Liver (tissue), 9 donors: Measurements from ENCODE around the gene CBLC. TPM values are rescaled to one million over a fixed set of nuclear protein-coding genes. Genes with fewer than 3 reads are reported as not detected.

Source experiments
- DNase-seq: peaks from one replicate; pipeline ENCODE4 v3.0.0-alpha.2; 2017; ENCODE audit warnings: low spot score
- H3K27ac ChIP-seq, 2 donors: one replicate each; pipeline ENCODE4 v1.7.0; 2013; ENCODE audit warnings: inconsistent platforms in 2 of 2, low read length in 2 of 2, control low read depth in 1 of 2, low read depth in 1 of 2, mild to moderate bottlenecking in 1 of 2
- H3K27me3 ChIP-seq, 4 donors: one replicate each; pipeline versions ENCODE4 v1.6.1 to v1.7.0; 2013; ENCODE audit warnings: low read length in 3 of 4, inconsistent platforms in 1 of 4, mild to moderate bottlenecking in 1 of 4, moderate library complexity in 1 of 4; ENCODE audit not compliant: control insufficient read depth in 4 of 4, insufficient read depth in 4 of 4
- H3K36me3 ChIP-seq, 4 donors: one replicate each; pipeline versions ENCODE4 v1.6.1 to v1.7.0; 2013; ENCODE audit warnings: low read length in 3 of 4, mild to moderate bottlenecking in 3 of 4, low read depth in 1 of 4, moderate library complexity in 1 of 4; ENCODE audit not compliant: control insufficient read depth in 4 of 4, insufficient read depth in 3 of 4
- H3K4me1 ChIP-seq, 4 donors: one replicate each; pipeline versions ENCODE4 v1.6.1 to v1.7.0; 2013; ENCODE audit warnings: low read length in 3 of 4, mild to moderate bottlenecking in 3 of 4, moderate library complexity in 1 of 4; ENCODE audit not compliant: control insufficient read depth in 4 of 4, insufficient read depth in 4 of 4
- H3K4me3 ChIP-seq, 3 donors: one replicate each; pipeline versions ENCODE4 v1.6.1 to v1.7.0; 2013; ENCODE audit warnings: low read length in 3 of 3, control low read depth in 1 of 3, low read depth in 1 of 3, mild to moderate bottlenecking in 1 of 3
- H3K9ac ChIP-seq, 2 donors: one replicate each; pipeline ENCODE4 v1.7.0; 2013; ENCODE audit warnings: low read length in 2 of 2, mild to moderate bottlenecking in 2 of 2, moderate library complexity in 2 of 2, control low read depth in 1 of 2, low read depth in 1 of 2
- H3K9me3 ChIP-seq, 4 donors: one replicate each; pipeline versions ENCODE4 v1.6.1 to v1.7.0; 2013; ENCODE audit warnings: low read length in 3 of 4; ENCODE audit not compliant: control insufficient read depth in 4 of 4
- EGR1 ChIP-seq, 2 donors: IDR thresholded peaks; 2 replicates each; pipeline ENCODE4 v1.6.1; 2016 to 2018; ENCODE audit warnings: antibody characterized with exemption in 2 of 2, low read depth in 2 of 2
- FOXA1 ChIP-seq: IDR thresholded peaks from 2 replicates; pipeline ENCODE4 v1.6.1; 2016; ENCODE audit warnings: antibody characterized with exemption
- FOXA2 ChIP-seq: IDR thresholded peaks from 2 replicates; pipeline ENCODE4 v1.6.1; 2016; ENCODE audit warnings: antibody characterized with exemption
- GABPA ChIP-seq, 2 donors: IDR thresholded peaks in 1 of 2; conservative IDR thresholded peaks in 1 of 2; 2 replicates each; pipeline ENCODE4 v1.6.1; 2016; ENCODE audit warnings: antibody characterized with exemption in 2 of 2, mild to moderate bottlenecking in 1 of 2, moderate library complexity in 1 of 2
- HNF4A ChIP-seq, 2 donors: conservative IDR thresholded peaks; 2 replicates each; pipeline ENCODE4 v1.6.1; 2016; ENCODE audit warnings: antibody characterized with exemption in 2 of 2, mild to moderate bottlenecking in 2 of 2
- HNF4G ChIP-seq: IDR thresholded peaks from 2 replicates; pipeline ENCODE4 v1.6.1; 2016; ENCODE audit warnings: antibody characterized with exemption
- JUND ChIP-seq, 2 donors: IDR thresholded peaks; 2 replicates each; pipeline ENCODE4 v1.6.1; 2016; ENCODE audit warnings: antibody characterized with exemption in 2 of 2
- MAX ChIP-seq: IDR thresholded peaks from 2 replicates; pipeline ENCODE4 v1.6.1; 2016; ENCODE audit warnings: antibody characterized with exemption
- NR2F2 ChIP-seq: IDR thresholded peaks from 2 replicates; pipeline ENCODE4 v1.6.1; 2016; ENCODE audit warnings: antibody characterized with exemption
- RAD21 ChIP-seq, 2 donors: IDR thresholded peaks; 2 replicates each; pipeline ENCODE4 v1.6.1; 2016; ENCODE audit warnings: antibody characterized with exemption in 2 of 2, mild to moderate bottlenecking in 2 of 2
- REST ChIP-seq: IDR thresholded peaks from 2 replicates; pipeline ENCODE4 v1.6.1; 2016; ENCODE audit warnings: antibody characterized with exemption, mild to moderate bottlenecking
- RXRA ChIP-seq, 2 donors: IDR thresholded peaks; 2 replicates each; pipeline ENCODE4 v1.6.1; 2017 to 2018; ENCODE audit warnings: antibody characterized with exemption in 2 of 2, mild to moderate bottlenecking in 1 of 2
- SP1 ChIP-seq: IDR thresholded peaks from 2 replicates; pipeline ENCODE4 v1.6.1; 2018; ENCODE audit warnings: antibody characterized with exemption, mild to moderate bottlenecking
- TAF1 ChIP-seq: conservative IDR thresholded peaks from 2 replicates; pipeline ENCODE4 v1.6.1; 2016; ENCODE audit warnings: antibody characterized with exemption, mild to moderate bottlenecking
- YY1 ChIP-seq: IDR thresholded peaks from 2 replicates; pipeline ENCODE4 v1.6.1; 2016; ENCODE audit warnings: antibody characterized with exemption, mild to moderate bottlenecking
- ZBTB33 ChIP-seq: IDR thresholded peaks from 2 replicates; pipeline ENCODE4 v1.6.1; 2016; ENCODE audit warnings: antibody characterized with exemption
- WGBS: extraction: QIAGEN DNeasy Blood & Tissue Kit; methylation state at CpG from one replicate; pipeline ENCODE4 v1.1.7; 2013; 5-methylcytosine and 5-hydroxymethylcytosine counted together
- polyA plus RNA-seq, 2 donors: library from polyadenylated mRNA; stranded (reverse) in 1 of 2; unstranded in 1 of 2; fragments of 200-250 nt in 1 of 2; fragments of >200 nt in 1 of 2; fragmentation: Nextera tagmentation in 1 of 2; extraction: Ambion mirVana in 1 of 2; gene quantifications; one replicate each; pipeline versions ENCODE4 v1.2.1 to v1.2.3, GENCODE V29; 2013 to 2015
- total RNA-seq, 2 donors: library from RNA; depleted of rRNA; stranded (reverse); fragments of >200 nt; gene quantifications; one replicate each; pipeline ENCODE4 v1.2.3, GENCODE V29; 2014
- TF ChIP-seq, protein P1 (sequence below): IDR thresholded peaks from 2 replicates; pipeline ENCODE4 v1.6.1; 2016; ENCODE audit warnings: antibody characterized with exemption
- TF ChIP-seq, protein P2 (sequence below): fragments of 150-350 bp; IDR thresholded peaks from 2 replicates; pipeline ENCODE4 v1.5.1; 2017; ENCODE audit warnings: improper control_type of control experiment, low read depth, low read length; ENCODE audit not compliant: missing input control
- donor health status: healthy.
- donor health status: healthy.
- donor health status: healthy.
- donor health status: healthy.
- donor health status: healthy.

The CBLC gene
- total and polyA plus RNA-seq, 4 donors: 2.1 to 14.0 (median 8.8) TPM

GRCh38 chr19:44809577-44810233, 32.0 kb downstream of the CBLC start (continued):
- TF ChIP-seq NR2F2 (no peak), YY1 (no peak), RAD21 (IDR thresholded peaks at IDR 0.05) (no peak)

DNA sequence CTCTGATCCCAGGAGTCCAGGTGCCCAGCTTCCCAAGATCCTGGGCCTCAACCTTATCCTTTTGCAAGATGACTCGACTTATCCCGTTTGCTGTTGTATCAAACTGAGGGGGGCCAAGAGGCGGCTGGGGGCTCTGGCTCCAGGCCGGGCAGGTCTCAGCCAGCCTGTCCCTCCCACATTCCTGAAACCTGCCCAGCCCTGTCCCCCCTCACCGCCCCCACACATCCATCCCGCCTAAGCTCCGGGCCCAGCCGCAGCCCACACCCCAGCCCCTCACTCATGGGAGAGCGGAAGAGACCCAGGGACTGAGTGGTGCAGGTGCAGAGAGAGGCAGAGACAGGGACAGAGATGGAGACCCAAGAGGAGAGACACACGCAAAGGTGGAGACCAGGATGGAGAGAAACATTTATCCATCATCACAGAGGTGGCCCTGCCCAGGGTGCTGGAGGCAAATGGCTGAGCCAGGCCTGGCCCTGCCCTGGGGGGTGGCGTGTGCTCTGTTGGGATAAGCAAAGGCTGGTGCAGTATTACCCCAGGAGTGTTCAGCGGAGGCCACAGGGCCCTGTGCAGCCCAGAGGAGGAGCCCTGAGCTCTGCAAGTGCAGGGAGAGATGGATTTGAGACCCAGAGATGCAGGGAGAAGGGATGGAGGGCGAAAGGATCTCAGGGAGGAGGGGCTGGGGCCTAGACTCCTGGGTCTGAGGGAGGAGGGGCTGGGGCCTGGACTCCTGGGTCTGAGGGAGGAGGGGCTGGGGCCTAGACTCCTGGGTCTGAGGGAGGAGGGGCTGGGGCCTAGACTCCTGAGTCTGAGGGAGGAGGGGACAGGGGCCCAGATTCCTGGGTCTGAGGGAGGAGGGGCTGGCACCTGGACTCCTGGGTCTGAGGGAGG, 32.8 kb downstream of the CBLC start:
- no peak for TF ChIP-seq EGR1 (IDR thresholded peaks at IDR 0.05; ENCODE audit: low read depth in 2 of 2)
- no peak for TF ChIP-seq NR2F2
- no peak for TF ChIP-seq FOXA2
- no peak for TF ChIP-seq FOXA1
- TF ChIP-seq, protein P1, sequence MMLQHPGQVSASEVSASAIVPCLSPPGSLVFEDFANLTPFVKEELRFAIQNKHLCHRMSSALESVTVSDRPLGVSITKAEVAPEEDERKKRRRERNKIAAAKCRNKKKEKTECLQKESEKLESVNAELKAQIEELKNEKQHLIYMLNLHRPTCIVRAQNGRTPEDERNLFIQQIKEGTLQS: no peak
- TF ChIP-seq JUND (IDR thresholded peaks at IDR 0.05): no peak
- no peak for TF ChIP-seq RXRA (IDR thresholded peaks at IDR 0.05)
- no peak for TF ChIP-seq HNF4G
- no peak for TF ChIP-seq MAX
- no peak for TF ChIP-seq RAD21 (IDR thresholded peaks at IDR 0.05)
- TF ChIP-seq HNF4A (conservative IDR thresholded peaks at IDR 0.05): no peak
- TF ChIP-seq TAF1: no peak
- TF ChIP-seq YY1: no peak
- TF ChIP-seq ZBTB33: no peak
- TF ChIP-seq REST: no peak
- no peak for TF ChIP-seq GABPA (IDR thresholded peaks at IDR 0.05 in 1 of 2, conservative IDR thresholded peaks at IDR 0.05 in 1 of 2)
- TF ChIP-seq, protein P2, sequence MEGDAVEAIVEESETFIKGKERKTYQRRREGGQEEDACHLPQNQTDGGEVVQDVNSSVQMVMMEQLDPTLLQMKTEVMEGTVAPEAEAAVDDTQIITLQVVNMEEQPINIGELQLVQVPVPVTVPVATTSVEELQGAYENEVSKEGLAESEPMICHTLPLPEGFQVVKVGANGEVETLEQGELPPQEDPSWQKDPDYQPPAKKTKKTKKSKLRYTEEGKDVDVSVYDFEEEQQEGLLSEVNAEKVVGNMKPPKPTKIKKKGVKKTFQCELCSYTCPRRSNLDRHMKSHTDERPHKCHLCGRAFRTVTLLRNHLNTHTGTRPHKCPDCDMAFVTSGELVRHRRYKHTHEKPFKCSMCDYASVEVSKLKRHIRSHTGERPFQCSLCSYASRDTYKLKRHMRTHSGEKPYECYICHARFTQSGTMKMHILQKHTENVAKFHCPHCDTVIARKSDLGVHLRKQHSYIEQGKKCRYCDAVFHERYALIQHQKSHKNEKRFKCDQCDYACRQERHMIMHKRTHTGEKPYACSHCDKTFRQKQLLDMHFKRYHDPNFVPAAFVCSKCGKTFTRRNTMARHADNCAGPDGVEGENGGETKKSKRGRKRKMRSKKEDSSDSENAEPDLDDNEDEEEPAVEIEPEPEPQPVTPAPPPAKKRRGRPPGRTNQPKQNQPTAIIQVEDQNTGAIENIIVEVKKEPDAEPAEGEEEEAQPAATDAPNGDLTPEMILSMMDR: no peak
- no peak for TF ChIP-seq SP1
- no peaks in the 10 kb centered on the region for H3K9me3 ChIP-seq
- no peaks in the 10 kb centered on the region for H3K27me3 ChIP-seq
- DNase-seq: no peak
- H3K27ac ChIP-seq: no peak overlapping the region
- H3K4me3 ChIP-seq: no peak overlapping the region
- no peak overlapping the region for H3K9ac ChIP-seq
- peaks cover 11 to 27% (median 21%) of the 10 kb centered on the region in 4 donors for H3K4me1 ChIP-seq
- 87% methylated on average over 13 of the region's 13 CpGs for WGBS
- H3K36me3 ChIP-seq: no peaks in the 10 kb centered on the region
